ENCODE data around the gene ENO1.

The ENO1 gene

GRCh38 chr1:8813016-8813763, 65.3 kb downstream of the ENO1 start:
- DNase-seq (ENCODE audit: low spot score), result no peak

DNA sequence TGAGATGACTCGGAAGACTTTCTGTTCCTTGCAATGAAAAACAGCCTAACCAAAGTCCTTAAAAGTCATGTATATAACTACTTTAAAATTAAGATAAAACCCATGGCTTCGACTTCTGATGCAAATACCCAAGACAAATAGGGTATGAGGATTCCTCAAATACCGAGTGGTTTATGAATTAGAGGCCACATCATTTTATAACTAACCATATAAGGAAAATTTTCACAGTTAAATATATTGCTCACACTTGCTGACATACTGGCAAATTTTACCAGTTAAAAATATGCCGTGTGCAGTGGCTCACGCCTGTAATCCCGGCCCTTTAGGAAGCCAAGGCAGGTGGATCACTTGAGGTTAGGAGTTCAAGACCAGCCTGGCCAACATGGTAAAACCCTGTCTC, 66.4 kb downstream of the ENO1 start:
- DNase-seq (ENCODE audit: low spot score), result no peak

Data from cerebellar cortex (tissue), 1 donor.